CD4-positive, alpha-beta T cell (primary cell): ENCODE data around the gene AKAP5. TPM values are rescaled to one million over a fixed set of nuclear protein-coding genes. Genes with fewer than 3 reads are reported as not detected.
A peak's percentile ranks its signal among the peaks of the same experiment; 100 is the strongest.

Experiments
- ATAC-seq: fragments of 200-7000 bp; cut with Tn5 transposase; one replicate; pipeline ENCODE4 v1.10.0; 2022; ENCODE audit warnings: mild to moderate bottlenecking; ENCODE audit not compliant: poor library complexity
- CTCF ChIA-PET: fragments of 350-600 bp; sonication (Branson Sonifier 250); formaldehyde crosslinking; loops from one replicate; lab custom pipeline; 2021; ENCODE audit warnings: antibody characterized with exemption, inconsistent platforms; lab: Charles Lee
- POLR2A ChIA-PET: fragments of 350-600 bp; sonication (Branson Sonifier 250); formaldehyde crosslinking; loops from one replicate; lab custom pipeline; 2021; ENCODE audit warnings: antibody characterized with exemption, inconsistent platforms; lab: Charles Lee
- DNase-seq, 14 experiments: peaks; one replicate each; pipeline ENCODE4 v3.0.0-alpha.2; 2013 to 2020; ENCODE audit warnings: mixed read lengths in 2 of 14
- H3K27ac ChIP-seq, 2 donors: one replicate each; pipeline versions ENCODE4 v1.5.1 to v1.7.0; 2013; ENCODE audit warnings: low read length in 2 of 2, low read depth in 1 of 2, mild to moderate bottlenecking in 1 of 2
- H3K27me3 ChIP-seq, 2 experiments: 1 replicate in 1 of 2; 2 replicates in 1 of 2; pipeline versions ENCODE4 v1.6.1 to v1.7.0; 2013; ENCODE audit warnings: low read length in 2 of 2, control low read depth in 1 of 2, mild to moderate bottlenecking in 1 of 2, moderate library complexity in 1 of 2; ENCODE audit not compliant: insufficient read depth in 2 of 2, control insufficient read depth in 1 of 2
- H3K36me3 ChIP-seq: one replicate; pipeline ENCODE4 v1.6.1; 2013; ENCODE audit warnings: low read length, control low read depth; ENCODE audit not compliant: insufficient read depth
- H3K4me1 ChIP-seq: one replicate; pipeline ENCODE4 v1.6.1; 2013; ENCODE audit warnings: low read length, control low read depth; ENCODE audit not compliant: insufficient read depth
- H3K4me3 ChIP-seq: one replicate; pipeline ENCODE4 v1.5.1; 2013; ENCODE audit warnings: mild to moderate bottlenecking, low read length, moderate library complexity
- H3K9me3 ChIP-seq, 2 experiments: 1 replicate in 1 of 2; 2 replicates in 1 of 2; pipeline versions ENCODE4 v1.6.1 to v1.7.0; 2013; ENCODE audit warnings: low read length in 2 of 2, mild to moderate bottlenecking in 2 of 2, control low read depth in 1 of 2, moderate library complexity in 1 of 2; ENCODE audit not compliant: control insufficient read depth in 1 of 2, insufficient read depth in 1 of 2
- H3K27ac Mint-ChIP-seq: one replicate; pipeline ENCODE4 v1.8.0; 2020; ENCODE audit warnings: mixed read lengths
- H3K27me3 Mint-ChIP-seq: one replicate; pipeline ENCODE4 v1.8.0; 2021; ENCODE audit warnings: mixed read lengths
- H3K36me3 Mint-ChIP-seq: one replicate; pipeline ENCODE4 v1.8.0; 2021; ENCODE audit warnings: low read depth, mixed read lengths
- H3K4me1 Mint-ChIP-seq: one replicate; pipeline ENCODE4 v1.8.0; 2021; ENCODE audit warnings: low read depth, mixed read lengths
- H3K4me3 Mint-ChIP-seq: one replicate; pipeline ENCODE4 v1.8.0; 2020; ENCODE audit warnings: mild to moderate bottlenecking, mixed read lengths
- H3K9me3 Mint-ChIP-seq: one replicate; pipeline ENCODE4 v1.8.0; 2020; ENCODE audit warnings: mixed read lengths
- intact Hi-C, 2 experiments: fragments of 100-400 bp; cut with DNase I in 1 of 2; cut with micrococcal nuclease in 1 of 2; formaldehyde crosslinking; loops; one replicate each; pipeline versions ENCODE4 v1.15.1 to v1.9.0; 2023 to 2025; cut with DNase I, micrococcal nuclease
- total RNA-seq, 174 experiments: library from RNA in 2 of 174; stranded (reverse) in 2 of 174; gene quantifications; one replicate each; pipeline ENCODE4 v1.2.3 and lab custom pipeline; 2021 to 2026
- TF ChIP-seq, protein P1 (sequence below): fragments of 200-600 bp; IDR thresholded peaks from one replicate; pipeline ENCODE4 v1.8.0; 2022; ENCODE audit warnings: antibody characterized with exemption, mild to moderate bottlenecking

Gene AKAP5
- total RNA-seq, 2 experiments from 2014 or later, result 0.49 to 0.50 TPM

DNA sequence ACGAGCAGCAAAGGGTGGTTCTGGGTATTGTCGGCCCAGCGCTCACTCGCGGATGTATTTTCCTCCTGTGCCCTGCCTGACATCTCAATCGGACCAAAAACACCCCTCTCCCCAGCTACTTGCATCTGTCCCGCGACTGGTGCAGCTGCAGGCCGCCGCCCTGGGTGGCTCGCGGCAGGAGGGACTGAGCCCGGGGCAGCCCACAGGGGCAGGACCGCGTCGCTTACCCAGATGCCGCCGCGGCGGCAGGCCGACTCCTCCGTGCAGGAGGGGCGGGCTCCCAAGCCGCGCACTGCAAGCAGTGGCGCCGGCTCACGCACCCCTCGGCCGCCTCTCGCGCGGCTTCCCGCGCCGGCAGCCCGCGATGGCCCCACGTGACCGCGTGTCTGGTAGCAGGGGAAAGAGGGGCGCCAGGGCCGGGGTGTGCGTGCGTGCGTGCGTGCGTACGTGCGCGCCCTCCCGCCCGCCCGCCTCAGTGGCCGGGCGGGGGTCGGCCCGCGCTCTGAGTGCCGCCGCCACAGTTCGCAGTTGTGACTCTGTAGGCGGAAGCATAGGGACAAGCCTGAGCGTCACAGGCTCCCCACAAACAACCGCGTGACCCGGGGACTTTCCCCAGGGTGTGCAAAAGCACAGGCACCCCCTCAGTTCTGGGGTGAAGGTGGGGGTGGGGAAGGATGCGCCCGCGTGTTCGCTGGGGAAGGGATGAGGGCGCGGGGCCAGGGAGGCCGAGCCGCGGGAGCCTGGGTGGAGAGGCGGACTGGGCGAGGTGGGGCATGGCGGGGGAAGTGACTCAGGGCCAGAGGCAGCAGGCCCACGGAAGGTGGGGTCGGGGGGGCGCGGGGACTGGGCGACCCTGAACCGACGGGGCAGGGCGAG lies 38.4 kb downstream of the AKAP5 start, which contains the start of gene ZBTB25:
Gene ZBTB25, minus strand, starts transcription at position 405 of the 876 bp plus-strand sequence. CDS start 13,305 bp downstream, outside the sequence.
- Mint-ChIP-seq H3K4me3 (peak within 1 kb of the TSS; percentile 100), H3K4me1 (peaks cover 77% of the 10 kb centered on the region), H3K9me3 (no peaks in the 10 kb centered on the region), H3K27me3 (peaks cover 4% of the 10 kb centered on the region), H3K27ac (peak within 1 kb of the TSS; percentile 100), H3K36me3 (peaks cover 55% of the 10 kb centered on the region)
- no peaks in the 10 kb centered on the region for H3K27me3 ChIP-seq
- intact Hi-C loops, result loop anchor here (2.0 to 10.0 kb wide), 6 partner anchors 37 to 859 kb away; partner anchors contain the start of genes MAX (in 2 of the 2), MTHFD1 (in 2 of the 2), WDR89 (in 2 of the 2) and CHURC1 (in 1 of the 2)
- DNase-seq, result peak; percentile 91 to 100 (median 94)
- peaks cover 5% of the 10 kb centered on the region for H3K36me3 ChIP-seq
- POLR2A ChIA-PET, result interaction anchor here (0.6 to 6.5 kb wide), 28 partner anchors 8 to 862 kb away, joined by 3 to 112 read pairs (median 6); partner anchors contain the start of genes AKAP5, CHURC1, HSPA2 and MTHFD1
- peak within 1 kb of the TSS; percentile 100 for H3K27ac ChIP-seq
- TF ChIP-seq, protein P1, sequence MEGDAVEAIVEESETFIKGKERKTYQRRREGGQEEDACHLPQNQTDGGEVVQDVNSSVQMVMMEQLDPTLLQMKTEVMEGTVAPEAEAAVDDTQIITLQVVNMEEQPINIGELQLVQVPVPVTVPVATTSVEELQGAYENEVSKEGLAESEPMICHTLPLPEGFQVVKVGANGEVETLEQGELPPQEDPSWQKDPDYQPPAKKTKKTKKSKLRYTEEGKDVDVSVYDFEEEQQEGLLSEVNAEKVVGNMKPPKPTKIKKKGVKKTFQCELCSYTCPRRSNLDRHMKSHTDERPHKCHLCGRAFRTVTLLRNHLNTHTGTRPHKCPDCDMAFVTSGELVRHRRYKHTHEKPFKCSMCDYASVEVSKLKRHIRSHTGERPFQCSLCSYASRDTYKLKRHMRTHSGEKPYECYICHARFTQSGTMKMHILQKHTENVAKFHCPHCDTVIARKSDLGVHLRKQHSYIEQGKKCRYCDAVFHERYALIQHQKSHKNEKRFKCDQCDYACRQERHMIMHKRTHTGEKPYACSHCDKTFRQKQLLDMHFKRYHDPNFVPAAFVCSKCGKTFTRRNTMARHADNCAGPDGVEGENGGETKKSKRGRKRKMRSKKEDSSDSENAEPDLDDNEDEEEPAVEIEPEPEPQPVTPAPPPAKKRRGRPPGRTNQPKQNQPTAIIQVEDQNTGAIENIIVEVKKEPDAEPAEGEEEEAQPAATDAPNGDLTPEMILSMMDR, result no peak
- peak; percentile 64 for ATAC-seq
- H3K4me3 ChIP-seq, result peak within 1 kb of the TSS; percentile 96
- CTCF ChIA-PET, result interaction anchor here (1.3 to 3.2 kb wide), 3 partner anchors 8 to 25 kb away, joined by 3 to 44 read pairs (median 8); no protein-coding TSS in a partner anchor
- peaks cover 60% of the 10 kb centered on the region for H3K4me1 ChIP-seq
- H3K9me3 ChIP-seq, result no peaks in the 10 kb centered on the region

DNA sequence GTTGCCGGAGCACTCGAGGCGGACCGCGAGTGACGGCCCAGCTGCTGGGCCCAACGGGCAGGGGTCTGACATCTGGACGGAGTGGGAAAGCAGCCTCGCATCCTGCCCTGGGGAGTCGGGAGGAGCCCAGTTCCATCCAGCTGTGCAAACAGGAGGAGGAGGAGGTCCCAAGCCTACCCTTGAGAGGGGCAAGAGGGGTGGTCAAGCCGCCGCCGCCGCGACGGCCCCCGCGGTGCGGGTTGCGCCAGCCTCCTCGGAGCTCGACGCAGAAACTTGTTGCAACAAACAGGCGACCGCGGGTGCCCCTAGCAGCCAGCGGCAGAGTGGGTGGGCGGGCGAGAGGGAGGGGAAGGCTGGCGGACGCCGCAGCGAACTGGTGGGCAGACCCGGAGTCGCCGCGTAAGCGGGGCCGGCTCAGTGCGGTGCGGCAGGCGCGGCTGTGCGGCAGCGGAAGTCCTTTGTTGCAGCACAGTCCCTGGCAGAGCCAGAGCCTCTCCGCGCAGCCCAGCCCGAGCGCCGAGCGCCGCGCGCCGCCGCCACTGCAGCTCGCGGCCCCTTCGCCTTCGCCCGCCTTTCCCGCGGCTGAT lies 39.1 kb downstream of the AKAP5 start, which contains the start of gene ZBTB1:
Gene ZBTB1, plus strand, starts transcription at position 461 of the 587 bp plus-strand sequence. CDS start 16,735 bp downstream, outside the sequence.
- Mint-ChIP-seq H3K27me3 (peaks cover 4% of the 10 kb centered on the region), H3K9me3 (no peaks in the 10 kb centered on the region), H3K4me3 (peak within 1 kb of the TSS; percentile 100), H3K4me1 (peaks cover 78% of the 10 kb centered on the region), H3K27ac (peak within 1 kb of the TSS; percentile 100), H3K36me3 (peaks cover 55% of the 10 kb centered on the region)
- ChIA-PET POLR2A (interaction anchor here (0.6 to 6.5 kb wide), 23 partner anchors 9 to 863 kb away, joined by 3 to 112 read pairs (median 5); partner anchors contain the start of genes AKAP5, CHURC1, HSPA2 and MTHFD1), CTCF (interaction anchor here (1.9 to 2.2 kb wide), 2 partner anchors 8 to 36 kb away, joined by 4 to 9 read pairs; partner anchors contain the start of gene HSPA2)
- Histone ChIP-seq H3K4me3 (peak within 1 kb of the TSS; percentile 96), H3K9me3 (no peaks in the 10 kb centered on the region), H3K4me1 (peaks cover 60% of the 10 kb centered on the region), H3K27me3 (no peaks in the 10 kb centered on the region), H3K36me3 (no peaks in the 10 kb centered on the region), H3K27ac (peak within 1 kb of the TSS; percentile 100)
- intact Hi-C loops, result loop anchor here (5.0 to 10.0 kb wide), 5 partner anchors 117 to 860 kb away; partner anchors contain the start of genes MAX (in 2 of the 2), MTHFD1 (in 2 of the 2), WDR89 (in 2 of the 2) and CHURC1 (in 1 of the 2)
- TF ChIP-seq, protein P1, result no peak
- ATAC-seq (peak; percentile 38), DNase-seq (peak; percentile 69 to 94 (median 82))
